GM18951 (cell line): ENCODE results near the gene ANKRD44.

Source experiments
- POLR2A ChIP-seq: IDR thresholded peaks from 4 replicates; pipeline ENCODE4 v1.6.1; 2011; ENCODE audit warnings: mild to moderate bottlenecking; ENCODE audit not compliant: insufficient read length, insufficient read depth; ENCODE audit errors: extremely low read depth
- in situ Hi-C: fragments of 300-500 bp; cut with MboI; formaldehyde crosslinking; loops from one replicate; pipeline ENCODE4 v1.12.0; 2022; ENCODE audit warnings: low sequenced_read_pairs, mixed read lengths, inconsistent platforms; ENCODE audit not compliant: unreplicated experiment

The ANKRD44 gene

GRCh38 chr2:196990092-196990491 lies 320.5 kb downstream of the ANKRD44 start:
- TF ChIP-seq POLR2A = no peak
- in situ Hi-C loops = no loop called here

GRCh38 chr2:196989496-196989895 lies 321.1 kb downstream of the ANKRD44 start:
- in situ Hi-C loops = no loop called here
- no peak for TF ChIP-seq POLR2A

GRCh38 chr2:196988639-196989038 lies 321.9 kb downstream of the ANKRD44 start:
- TF ChIP-seq POLR2A = no peak
- in situ Hi-C loops = no loop called here

GRCh38 chr2:196987649-196988364 lies 322.8 kb downstream of the ANKRD44 start:
- in situ Hi-C loops = no loop called here
- TF ChIP-seq POLR2A = no peak

- TF ChIP-seq POLR2A = no peak
- in situ Hi-C loops = no loop called here
Measured at GRCh38 chr2:196987298-196987648, 323.3 kb downstream of the ANKRD44 start.

GRCh38 chr2:196985511-196986183 lies 324.9 kb downstream of the ANKRD44 start:
- no peak for TF ChIP-seq POLR2A
- in situ Hi-C loops = no loop called here

GRCh38 chr2:196984903-196985302 lies 325.7 kb downstream of the ANKRD44 start:
- in situ Hi-C loops = no loop called here
- TF ChIP-seq POLR2A = no peak

- in situ Hi-C loops = no loop called here
- no peak for TF ChIP-seq POLR2A
Measured at GRCh38 chr2:196983934-196984333, 326.6 kb downstream of the ANKRD44 start.

- no peak for TF ChIP-seq POLR2A
- in situ Hi-C loops = no loop called here
Measured at GRCh38 chr2:196980473-196980872, 330.1 kb downstream of the ANKRD44 start.

- in situ Hi-C loops = no loop called here
Measured at GRCh38 chr2:196980001-196980400, 330.6 kb downstream of the ANKRD44 start.

GRCh38 chr2:196977507-196977906 lies 333.1 kb downstream of the ANKRD44 start:
- TF ChIP-seq POLR2A = no peak
- in situ Hi-C loops = no loop called here

More at GRCh38 chr2:196980001-196980400, 330.6 kb downstream of the ANKRD44 start:
- no peak for TF ChIP-seq POLR2A

GRCh38 chr2:196974970-196975369 lies 335.6 kb downstream of the ANKRD44 start:
- no peak for TF ChIP-seq POLR2A
- in situ Hi-C loops = no loop called here

GRCh38 chr2:196971574-196972279 lies 338.9 kb downstream of the ANKRD44 start:
- TF ChIP-seq POLR2A = no peak
- in situ Hi-C loops = no loop called here

GRCh38 chr2:196970099-196970498 lies 340.5 kb downstream of the ANKRD44 start:
- in situ Hi-C loops = no loop called here
- TF ChIP-seq POLR2A = no peak

- in situ Hi-C loops = no loop called here
- no peak for TF ChIP-seq POLR2A
Measured at GRCh38 chr2:196968516-196968915, 342.1 kb downstream of the ANKRD44 start.
